GM19438 (cell line): ENCODE results near the gene RUNX1.

Experiments used
- ATAC-seq: cut with Tn5 transposase; IDR thresholded peaks from one replicate; pipeline ENCODE4 v1.9.1; 2021; ENCODE audit warnings: low read depth; ENCODE audit not compliant: unreplicated experiment

Gene RUNX1

GRCh38 chr21:35048706-35049617, at the start of gene RUNX1:
Gene RUNX1, minus strand, starts transcription at chr21:35049302.
- peak; percentile 53 for ATAC-seq

DNA sequence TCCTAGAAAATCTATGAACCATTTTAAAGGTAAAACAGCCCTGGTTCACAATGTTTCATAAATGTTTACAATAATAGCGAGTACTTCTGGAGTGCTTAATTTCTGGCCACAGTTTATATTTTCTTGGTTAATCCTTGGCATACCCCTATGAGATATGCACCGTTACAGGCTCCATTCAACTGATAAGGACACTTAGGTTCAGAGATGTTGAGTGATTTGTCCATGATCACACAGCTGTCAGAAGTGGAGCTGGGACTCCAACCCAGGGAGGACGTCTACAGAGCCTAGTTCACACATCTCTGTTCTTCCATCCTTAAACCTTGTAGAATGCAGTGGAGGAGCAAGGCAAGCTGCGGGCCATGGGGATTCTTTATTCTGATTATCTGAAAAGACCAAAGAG, 48.4 kb upstream of the RUNX1 start:
- ATAC-seq = no peak

DNA sequence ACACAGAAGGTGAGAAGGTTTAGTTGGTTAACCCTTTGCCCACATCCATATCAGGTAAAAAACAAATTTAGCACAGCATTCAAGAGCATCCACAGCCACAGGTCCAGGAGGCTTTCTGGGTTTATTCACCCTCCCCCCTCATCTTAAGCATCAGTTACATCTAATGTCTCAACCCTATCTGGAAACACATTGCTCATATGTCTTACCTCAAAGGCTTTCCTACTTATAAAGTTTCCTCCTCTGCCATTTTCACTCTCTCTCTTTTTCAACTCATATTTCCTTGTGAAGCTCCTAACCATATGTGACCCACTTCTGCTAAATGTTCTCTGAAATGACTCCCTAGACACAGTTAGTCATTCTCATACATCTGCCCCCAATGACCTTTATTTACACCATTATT, 47.9 kb upstream of the RUNX1 start:
- no peak for ATAC-seq

DNA sequence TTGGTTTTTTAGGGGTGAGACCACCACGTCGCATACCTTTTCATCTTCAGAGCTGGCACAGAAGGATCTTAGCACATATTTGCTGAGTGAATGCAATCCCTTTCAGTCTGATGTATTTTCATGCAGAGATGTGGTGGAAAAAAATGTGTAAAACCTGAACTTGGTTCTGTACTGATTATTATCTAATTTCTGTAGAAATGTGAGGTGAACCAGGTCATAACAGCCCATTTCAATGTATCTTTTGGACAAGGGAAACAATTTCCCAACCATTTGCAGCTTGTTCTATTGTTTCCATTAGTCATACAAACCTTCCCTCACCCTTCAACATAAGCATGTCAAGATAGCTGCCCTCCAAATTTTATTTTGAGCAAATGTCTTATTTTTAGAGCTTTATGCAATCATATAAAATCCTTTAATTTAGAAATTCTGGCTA, 46.8 kb upstream of the RUNX1 start:
- ATAC-seq = no peak

DNA sequence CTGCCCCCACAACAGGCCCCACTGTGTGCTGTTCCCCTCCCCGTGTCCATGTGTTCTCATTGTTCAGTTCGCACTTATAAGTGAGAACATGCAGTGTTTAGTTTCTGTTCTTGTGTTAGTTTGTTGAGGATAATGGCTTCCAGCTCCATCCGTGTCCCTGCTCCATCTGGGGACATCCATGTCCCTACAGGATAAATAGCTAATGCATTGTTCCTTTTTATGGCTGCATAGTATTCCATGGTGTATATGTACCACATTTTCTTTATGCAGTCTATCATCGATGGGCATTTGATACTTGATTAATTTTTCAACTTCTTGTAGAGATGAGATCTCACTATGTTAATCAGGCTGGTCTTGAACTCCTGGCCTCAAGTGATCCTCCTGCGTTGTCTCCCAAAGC, 44.4 kb upstream of the RUNX1 start:
- ATAC-seq = no peak

- no peak for ATAC-seq
These were observed 42.4 kb upstream of the RUNX1 start for GRCh38 chr21:35091496-35091895.

DNA sequence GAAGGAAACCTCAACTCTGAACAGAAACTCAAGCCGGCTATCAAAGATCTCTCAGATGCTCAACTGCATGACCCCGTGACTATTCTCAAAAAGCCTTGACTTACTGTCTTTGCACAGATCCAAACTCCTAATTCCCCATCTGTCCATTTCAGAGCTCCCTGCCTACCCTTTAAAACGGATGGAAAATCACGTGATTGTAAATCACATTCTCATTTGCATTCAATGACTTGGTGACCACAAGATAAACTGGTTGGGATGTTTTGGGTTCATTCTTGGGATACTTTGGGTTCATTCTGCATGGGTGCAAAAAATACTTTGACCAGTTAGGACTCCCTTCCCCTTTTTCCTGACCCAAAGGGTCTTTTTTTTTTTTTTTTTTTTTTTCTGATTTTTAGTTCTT, 41.3 kb upstream of the RUNX1 start:
- ATAC-seq = no peak

GRCh38 chr21:35088319-35088771, 39.2 kb upstream of the RUNX1 start:
- ATAC-seq = no peak

DNA sequence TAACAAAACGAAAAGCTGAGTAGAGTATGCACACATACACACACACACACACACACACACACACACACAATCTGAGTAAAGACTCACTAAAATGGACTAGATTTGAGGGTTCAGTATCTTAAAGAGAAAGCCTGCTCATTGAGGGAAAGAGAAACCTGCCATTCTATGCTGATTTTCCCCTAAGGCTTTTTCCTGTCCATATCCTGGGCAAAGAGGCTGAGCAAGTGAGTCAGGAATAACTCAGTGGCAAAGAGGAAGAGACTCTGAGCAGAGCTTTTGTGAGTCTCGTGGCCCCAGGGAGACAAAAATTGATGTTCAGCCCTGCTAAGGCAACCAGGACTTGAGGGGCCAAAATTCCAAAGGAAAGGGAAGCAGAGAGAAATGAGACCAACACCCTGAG, 37.3 kb upstream of the RUNX1 start:
- no peak for ATAC-seq

GRCh38 chr21:35084869-35085268, 35.8 kb upstream of the RUNX1 start:
- no peak for ATAC-seq

- ATAC-seq = no peak
These were observed 34.1 kb upstream of the RUNX1 start for GRCh38 chr21:35083246-35083645.

DNA sequence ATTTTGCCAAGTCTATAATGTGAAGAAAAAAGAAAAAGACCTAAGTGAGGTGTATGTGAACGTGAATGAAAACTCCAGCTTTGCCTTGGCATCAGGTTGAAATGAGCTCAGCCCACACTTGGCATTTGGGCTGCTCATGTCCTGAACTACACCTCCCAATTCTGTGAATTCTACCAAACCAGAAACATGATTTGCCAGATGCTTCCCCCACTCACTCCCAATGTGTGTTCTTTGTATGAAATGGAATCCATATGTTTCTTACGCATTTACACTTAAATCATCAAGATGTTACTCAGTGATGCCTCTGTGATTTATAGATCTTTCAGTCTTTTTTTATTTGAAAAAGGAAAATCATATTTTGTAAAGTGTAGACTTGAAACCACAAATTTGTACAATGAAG, 32.8 kb upstream of the RUNX1 start:
- no peak for ATAC-seq

GRCh38 chr21:35079181-35079580, 30.1 kb upstream of the RUNX1 start:
- ATAC-seq = no peak

DNA sequence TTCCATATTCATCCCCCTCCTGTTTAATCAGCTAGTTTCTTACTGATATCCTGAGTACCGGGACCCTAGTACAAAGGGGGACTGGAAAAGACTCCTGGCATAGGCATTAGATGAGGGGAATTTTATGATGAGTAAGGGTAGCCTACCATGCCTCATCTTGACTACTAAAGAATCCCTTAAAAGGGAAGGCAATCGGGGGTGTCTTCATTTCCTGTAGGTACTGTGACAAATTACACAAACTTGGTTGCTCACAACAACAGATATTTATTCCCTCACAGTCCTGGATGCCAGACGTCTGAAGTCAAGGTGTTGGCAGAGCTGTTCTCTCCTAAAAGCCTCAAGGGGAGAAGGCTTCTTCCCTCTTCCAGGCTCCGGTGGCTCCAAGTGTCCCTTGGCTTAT, 28.9 kb upstream of the RUNX1 start:
- no peak for ATAC-seq

GRCh38 chr21:35077466-35077865, 28.4 kb upstream of the RUNX1 start:
- ATAC-seq = no peak

DNA sequence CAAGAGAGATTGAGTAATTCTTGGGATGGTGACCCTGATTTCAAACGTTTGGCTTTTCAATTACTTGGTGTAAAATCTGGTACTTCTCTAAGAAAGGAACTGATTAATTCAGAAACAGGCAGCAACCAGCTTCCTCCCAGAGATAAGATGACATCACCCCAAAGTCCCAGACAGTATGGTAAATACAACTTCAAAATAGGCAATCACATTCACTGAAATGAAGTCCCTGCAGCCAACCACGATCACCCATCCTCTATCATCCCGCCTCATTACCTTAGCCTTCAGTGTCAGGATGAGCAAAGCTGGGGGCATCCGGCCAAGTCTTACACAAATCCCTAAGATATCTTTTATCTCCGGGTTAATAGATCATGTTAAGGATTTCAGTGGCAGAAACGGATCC, 26.4 kb upstream of the RUNX1 start:
- no peak for ATAC-seq

DNA sequence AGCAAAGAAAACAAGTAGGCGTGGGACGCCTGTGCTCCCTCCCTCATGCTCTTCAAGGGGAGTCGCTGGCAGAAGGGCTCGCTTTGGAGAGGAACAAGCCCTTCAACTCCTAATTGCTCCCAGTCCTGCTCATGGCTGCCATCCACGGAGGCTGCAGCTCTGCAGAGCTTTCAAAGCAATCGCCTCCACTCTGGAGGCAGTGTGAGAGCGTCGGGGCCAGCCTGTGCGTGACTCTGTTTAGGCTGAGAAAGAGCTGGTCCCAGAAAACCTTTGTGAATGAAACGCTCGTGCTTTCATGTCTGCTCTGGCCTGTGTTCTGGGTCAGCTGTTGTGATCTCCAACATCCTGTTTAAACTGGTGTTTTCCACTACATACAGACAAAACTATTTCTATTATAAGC, 23.9 kb upstream of the RUNX1 start:
- no peak for ATAC-seq

- no peak for ATAC-seq
These were observed 23.5 kb upstream of the RUNX1 start for GRCh38 chr21:35072557-35072956.

GRCh38 chr21:35071347-35071746, 22.2 kb upstream of the RUNX1 start:
- ATAC-seq = no peak

DNA sequence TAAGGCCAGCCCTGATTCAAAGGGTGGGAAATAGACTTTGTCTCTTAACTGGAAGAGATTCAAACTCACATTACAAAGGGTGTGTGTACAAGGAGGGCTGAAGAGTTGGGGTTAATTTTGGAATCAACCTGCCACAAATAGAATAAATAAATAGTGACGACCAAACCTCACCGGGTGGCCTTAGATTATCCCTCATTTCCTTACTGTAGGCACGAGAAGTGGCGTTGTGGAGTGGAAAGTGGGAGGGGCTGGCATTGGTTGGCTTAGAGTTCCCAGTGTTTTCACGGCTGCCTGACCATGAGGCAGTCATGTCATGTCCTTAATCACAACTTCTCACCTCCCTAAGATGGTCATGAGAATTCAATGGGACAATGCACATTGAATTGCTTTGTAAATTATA, 21.3 kb upstream of the RUNX1 start:
- ATAC-seq = no peak

DNA sequence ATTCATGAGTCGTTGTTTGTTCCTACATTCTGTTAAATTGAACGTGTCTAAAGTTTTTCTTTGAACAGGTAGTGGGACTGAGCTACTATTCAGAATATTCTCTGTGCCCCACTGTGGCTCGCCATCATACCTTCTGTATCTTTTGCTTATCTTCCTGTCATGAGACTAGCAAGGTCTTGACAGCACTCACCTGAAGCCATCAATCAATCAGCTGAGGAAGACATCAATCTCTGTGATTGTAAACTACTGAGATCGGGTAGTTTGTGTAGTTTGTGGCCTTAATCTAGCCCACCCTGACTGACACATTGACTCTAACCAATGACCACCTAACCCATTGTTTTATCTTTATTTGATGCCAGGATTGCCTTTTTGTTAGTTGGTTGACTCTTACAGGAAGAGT, 17.7 kb upstream of the RUNX1 start:
- no peak for ATAC-seq

DNA sequence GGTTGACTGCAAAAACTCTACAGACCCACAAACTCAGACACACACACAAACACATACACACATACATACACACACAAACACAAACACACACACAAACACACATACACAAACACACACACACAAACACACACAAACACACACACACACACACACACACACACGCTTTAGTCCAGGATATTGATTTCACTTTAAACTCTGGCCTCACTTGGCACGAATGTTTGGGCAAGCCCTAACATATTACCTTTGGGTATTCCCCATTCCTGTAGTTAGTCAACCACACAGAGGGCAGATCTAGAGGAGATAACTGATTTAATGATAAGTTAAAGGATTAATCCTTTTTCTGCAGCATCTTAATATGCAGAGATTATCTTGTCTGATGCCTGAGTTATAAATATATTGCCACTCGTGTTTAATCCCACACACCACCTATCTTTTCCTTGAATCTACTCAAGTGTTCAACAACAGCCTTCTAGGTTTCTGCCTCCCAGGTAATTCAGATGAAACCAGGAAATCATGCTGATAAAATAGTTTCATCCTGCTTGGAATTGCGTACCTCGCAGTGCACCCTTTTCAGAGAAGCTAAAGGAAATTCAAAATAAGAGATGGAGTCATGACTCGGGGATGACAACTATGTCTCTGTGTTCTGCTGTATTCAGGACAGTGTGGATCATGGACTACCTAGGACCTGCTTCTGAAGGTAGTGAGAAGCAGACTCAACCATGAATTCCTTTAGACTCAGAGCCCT, 14.5 kb upstream of the RUNX1 start:
- ATAC-seq = no peak
